GM19468 (cell line): ENCODE data around the gene TMEM126A.
"Not testable (repeated sequence)": the region's sequence is repeated elsewhere in the genome, so short reads cannot be mapped to it uniquely, and the experiment has no call there.

Source experiments
- ATAC-seq: cut with Tn5 transposase; IDR thresholded peaks from one replicate; pipeline ENCODE4 v1.9.1; 2021; ENCODE audit warnings: mild to moderate bottlenecking, moderate library complexity, moderate number of reproducible peaks; ENCODE audit not compliant: unreplicated experiment; ENCODE audit errors: extremely low read depth

TMEM126A gene

DNA sequence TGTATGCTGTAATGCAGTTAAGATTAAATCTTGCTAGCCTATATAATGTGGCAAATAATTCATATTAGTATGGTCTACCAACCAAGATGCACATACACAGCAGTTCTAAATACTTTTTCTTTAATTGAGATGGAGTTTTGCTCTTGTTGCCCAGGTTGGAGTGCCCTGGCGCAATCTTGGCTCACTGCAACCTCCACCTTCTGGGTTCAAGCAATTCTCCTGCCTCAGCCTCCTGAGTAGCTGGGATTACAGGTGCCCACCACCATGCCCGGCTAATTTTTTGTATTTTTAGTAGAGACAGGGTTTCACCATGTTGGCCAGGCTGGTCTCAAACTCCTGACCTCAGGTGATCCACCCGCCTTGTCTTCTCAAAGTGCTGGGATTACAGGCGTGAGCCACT lies 6.6 kb downstream of the TMEM126A start:
- not testable (repeated sequence) for ATAC-seq

- ATAC-seq = no peak
Observed at GRCh38 chr11:85656777-85657176, 9.0 kb downstream of the TMEM126A start.

GRCh38 chr11:85658180-85658579 lies 10.4 kb downstream of the TMEM126A start:
- ATAC-seq = no peak

DNA sequence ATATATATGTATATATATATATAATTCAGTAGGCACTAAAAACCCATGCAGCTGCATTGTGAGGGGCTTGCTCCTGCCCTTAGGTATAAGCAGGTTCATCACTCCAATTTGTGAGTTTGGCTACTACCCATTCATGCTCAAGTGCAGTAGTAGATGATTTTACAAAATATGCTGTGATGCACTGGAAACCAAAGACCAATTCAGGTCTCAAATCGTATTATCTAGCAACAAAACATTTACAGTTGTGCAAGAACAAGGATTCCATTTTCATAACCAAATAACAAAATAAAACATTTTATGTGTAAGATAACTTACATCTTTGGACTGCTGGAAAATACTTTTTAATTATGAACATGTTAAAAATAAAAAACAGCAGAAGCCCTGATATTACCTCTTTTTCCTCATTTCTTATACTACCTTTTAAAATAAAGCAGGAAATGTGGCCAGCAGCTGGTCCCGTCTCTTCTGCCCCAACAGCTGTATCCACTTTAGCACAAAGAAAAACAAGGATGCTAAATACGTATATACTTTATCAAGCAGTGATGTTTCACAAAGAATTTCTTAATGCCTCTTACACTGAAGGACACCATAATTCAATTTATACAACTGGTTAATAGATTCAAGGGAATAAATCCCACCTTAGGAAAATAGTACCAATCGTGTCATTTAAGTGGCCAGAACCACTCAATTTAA lies 14.4 kb downstream of the TMEM126A start:
- ATAC-seq = no peak

DNA sequence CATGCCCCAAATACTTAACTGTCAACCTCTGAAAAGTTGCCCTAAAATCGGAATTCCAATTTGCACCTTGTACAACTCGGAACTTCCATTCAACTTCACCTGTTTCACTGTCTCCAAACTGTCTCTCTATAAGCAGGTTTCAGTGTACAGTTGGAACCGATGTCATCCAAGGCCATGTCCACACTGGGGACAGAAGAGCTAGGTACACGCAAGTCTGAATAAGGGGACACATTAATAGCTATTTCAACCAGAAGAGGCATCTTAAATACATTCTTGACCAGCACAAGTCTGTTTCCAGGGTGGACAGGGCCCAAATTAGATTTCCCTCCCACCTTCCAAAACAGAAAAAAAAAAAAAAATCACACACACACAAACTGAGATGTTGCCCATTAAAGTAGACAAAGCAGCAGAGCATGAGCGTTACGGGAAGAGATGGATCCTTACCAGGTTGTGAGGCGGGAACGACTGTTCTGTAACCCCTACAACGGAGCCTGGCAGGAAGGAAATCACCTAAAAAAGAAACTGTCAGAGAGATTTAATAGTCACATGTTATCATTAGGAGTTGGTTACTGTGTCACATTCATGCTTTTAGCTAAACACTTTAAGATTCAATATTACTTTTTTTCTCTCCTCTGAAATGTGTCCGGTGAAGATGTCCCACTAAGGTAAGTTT lies 15.4 kb downstream of the TMEM126A start:
- no peak for ATAC-seq

DNA sequence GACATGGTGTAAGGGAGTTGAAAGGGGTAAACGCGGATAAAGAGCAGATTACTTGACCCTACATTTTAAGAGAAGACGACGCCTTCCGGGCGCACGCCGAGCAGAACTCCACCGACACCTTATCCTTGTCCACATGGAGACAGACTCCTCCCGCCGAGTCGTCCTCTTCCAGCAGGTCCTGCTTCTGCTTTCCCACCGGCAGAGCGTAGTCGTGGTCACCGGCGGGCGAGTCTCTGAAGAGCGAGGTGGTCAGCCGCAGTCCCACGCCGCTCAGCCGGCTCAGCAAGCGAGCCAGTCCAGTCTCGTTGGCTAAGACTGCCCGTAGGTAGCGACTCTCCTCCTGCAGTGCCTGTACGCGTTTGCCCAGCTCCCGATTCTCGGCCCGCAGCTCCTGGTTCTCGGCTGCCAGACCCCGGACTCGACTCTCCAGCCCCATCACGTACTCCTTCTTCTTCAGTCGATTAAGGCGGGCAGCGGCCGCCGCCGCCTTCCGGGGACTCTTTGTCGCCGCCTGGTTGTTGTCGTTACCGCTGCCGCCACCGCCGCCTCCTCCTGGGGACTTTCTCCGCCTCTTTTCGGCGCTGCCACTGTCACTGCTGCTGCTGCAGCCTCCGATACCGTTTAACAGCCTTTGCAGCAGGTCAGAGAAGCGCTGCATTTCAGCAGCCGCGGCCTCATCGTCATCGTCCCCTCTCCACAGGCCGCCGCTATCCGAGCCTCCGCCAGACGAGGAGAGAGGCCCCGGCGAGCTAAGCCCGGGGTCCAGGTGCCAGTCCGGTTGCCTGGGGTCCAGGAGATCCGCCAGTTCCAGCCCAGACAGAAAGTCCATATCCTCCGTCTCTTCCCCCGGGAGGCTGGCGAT lies 16.2 kb downstream of the TMEM126A start:
- peak; percentile 74 for ATAC-seq

DNA sequence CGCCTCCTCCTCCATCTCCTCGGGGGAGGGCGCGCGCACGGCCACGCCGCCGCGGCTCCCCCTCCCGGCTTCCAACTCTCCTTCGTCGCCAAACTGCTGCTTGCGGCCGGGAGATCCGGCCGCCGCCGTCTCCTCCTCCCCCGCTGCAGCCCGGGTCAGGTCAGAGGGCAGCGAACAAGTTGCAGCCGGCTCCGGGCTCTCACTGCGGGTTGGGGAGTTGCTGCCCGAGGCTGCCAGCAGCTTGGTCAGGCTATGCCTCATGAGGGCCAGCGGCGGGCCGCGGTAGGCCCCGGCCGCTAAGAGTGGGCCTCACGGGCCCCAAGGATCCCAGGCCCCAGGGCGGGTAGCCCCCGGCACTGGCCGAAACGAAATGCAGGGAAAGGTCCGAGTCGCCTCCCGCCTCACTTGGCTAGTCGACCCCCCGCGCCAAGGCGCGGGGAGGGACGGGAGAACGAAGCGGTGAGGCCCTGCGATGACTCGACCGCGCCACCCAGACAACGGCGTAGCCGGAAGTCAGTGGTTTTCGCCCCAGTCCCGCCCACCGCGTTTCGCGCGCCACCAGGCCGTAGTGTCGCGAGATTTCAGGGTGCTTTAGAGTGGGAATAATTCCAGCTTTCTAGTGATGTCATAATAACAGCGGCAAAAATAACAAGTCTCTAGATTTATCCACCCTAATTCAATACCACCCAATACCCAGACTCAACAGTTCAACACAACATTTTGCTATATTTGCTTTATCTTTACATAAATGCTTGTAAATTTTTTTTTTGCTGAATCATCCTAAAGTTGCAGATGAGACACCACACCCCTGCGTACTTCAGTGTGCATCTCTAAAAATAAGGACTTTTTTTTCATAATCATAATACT lies 17.1 kb downstream of the TMEM126A start, which contains the start of gene CREBZF:
Gene CREBZF, minus strand, starts transcription at position 515 of the 867 bp plus-strand sequence. Its CDS starts 254 bp downstream, at position 261.
- peak; percentile 75 for ATAC-seq

DNA sequence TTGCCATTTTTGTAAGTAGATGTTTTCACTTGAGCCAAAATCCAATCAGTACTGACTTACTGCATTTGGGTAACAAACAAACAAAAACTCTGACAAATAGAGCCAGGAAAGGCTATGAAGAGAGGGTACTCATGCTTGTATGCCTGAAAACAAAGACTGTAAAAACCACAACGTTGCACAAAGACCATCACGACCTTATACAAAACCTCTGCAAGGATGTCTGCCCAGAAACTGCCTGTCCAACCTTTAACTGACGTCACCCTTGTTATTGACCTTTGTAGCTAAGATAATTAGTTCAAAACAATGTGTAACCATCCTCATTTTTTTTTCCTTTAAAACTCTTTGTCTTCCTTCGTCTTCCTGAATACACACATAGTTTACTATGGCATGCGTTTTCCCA lies 18.0 kb downstream of the TMEM126A start:
- ATAC-seq = no peak

DNA sequence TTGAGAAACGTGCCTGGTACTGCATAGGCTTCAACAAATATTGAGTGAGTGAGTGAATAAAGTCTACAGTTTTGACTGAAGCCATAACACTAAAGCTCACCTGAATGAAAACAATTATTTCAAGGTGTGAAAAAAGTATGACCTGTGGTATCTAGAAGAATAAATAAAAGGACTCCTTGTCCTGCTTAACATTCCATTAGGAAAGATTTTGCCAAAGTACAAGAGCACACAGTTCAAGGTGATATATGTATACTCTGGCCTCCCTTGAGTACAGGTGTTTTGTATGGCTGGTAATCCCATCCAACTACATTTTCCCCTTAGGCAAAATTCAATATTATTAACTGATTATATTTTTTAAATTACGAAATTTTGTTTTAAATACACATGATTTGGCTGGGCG lies 18.9 kb downstream of the TMEM126A start:
- ATAC-seq = no peak

DNA sequence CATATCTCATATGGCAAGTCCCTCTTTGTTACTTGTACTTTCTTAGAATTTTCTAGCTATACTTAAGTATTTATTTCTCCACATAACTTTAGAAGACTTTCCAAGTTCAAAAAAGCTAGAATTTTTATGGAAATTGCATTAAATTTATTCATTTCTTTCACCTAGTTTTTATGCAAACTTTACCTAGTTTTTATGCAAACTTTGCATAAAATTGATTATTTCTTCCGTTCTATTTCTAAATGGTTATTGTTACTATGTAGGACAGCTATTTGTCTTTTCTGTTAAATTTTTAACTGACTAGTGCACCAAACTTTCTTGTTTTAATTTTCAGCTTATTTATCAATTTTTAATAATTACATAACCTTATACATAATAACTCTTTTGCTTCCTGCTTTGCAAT lies 20.4 kb downstream of the TMEM126A start:
- no peak for ATAC-seq

- ATAC-seq = not testable (repeated sequence)
Observed at GRCh38 chr11:85670949-85671663, 23.3 kb downstream of the TMEM126A start.

DNA sequence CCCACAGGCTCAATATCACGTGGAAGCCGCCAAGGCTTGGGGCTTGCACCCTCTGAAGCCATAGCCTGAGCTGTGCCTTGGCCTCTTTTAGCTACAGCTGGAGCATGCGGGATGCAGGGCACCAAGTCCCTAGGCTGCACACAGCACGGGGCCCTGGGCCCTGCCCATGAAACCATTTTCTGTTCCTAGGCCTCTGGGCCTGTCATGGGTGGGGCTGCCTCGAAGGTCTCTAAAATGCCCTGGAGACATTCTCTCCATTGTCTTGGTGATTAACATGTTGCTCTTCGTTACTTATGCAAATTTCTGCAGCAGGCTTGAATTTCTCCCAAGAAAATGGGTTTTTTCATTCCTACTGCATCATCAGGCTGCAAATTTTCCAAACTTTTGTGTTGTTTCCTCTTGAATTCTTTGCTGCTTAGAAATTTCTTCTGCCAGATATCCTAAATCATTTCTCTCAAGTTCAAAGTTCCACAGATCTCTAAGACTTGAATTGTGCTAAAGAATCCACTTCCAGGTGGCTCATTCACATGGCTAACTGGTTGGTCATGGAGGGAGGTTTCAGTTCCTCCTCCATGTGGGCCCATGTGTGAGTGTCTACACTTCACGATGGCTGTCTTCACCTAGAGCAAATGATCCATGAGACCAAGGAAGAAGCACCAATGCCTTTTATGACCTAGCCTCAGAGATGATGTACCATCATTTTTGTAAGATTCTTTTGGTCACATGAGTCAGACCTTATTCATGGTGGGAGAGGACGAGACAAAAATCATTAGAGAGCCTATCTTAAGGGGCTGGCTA lies 24.5 kb downstream of the TMEM126A start:
- no peak for ATAC-seq

DNA sequence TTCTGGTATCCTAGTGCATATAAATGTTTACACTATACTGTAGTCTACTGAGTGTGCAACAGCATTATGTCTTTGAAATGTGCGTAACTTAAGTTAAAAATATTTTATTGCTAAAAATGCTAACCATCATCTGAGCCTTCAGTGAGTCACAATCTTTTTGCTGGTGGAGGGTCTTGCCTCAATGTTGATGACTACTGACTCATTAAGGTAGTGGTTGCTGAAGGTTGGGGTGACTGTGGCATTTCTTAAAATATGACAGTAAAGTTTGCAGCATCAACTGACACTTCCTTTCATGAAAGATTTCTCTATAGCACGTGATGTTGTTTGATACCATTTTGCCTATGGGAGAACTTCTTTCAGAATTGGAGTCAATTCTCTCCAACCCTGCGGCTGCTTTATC lies 25.6 kb downstream of the TMEM126A start:
- no peak for ATAC-seq

- no peak for ATAC-seq
Observed at GRCh38 chr11:85679576-85679975, 31.8 kb downstream of the TMEM126A start.

- no peak for ATAC-seq
Observed at GRCh38 chr11:85680897-85681296, 33.1 kb downstream of the TMEM126A start.

- ATAC-seq = no peak
Observed at GRCh38 chr11:85682330-85683305, 34.9 kb downstream of the TMEM126A start.

DNA sequence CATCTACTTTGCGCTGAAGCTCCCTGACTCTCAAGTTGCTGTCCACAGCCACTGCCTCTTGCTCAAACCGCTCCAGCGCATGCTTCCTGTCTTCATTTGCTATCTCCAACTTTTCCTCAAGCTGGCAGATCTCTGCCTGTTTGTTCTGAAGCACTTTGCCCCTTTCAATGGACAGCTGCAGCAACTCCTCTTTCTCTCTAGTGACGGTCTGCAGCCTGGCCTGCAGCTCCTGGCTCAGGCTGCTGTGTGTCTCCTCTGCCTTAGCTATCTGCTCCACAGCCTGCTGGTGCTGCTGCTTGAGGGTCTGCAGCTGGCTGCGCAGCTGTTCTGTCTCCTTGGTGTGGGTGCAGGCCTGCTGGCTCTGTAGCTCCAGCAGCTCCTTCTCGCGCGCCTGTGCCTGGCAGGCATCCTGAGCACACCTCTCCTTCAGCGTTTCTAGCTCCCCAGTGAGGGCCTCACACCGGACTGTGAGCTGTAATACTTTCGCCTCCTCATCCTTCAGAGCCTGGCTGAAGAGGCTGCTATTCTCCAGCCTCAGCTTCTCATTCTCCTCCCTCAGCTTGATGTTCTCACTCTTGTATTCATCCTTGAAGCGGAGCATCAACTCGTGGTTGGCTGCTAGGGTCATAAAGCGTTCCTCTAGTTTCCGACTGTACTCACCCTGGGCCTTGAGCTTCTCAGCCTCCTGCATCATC lies 37.5 kb downstream of the TMEM126A start:
- no peak for ATAC-seq
